Neural cell (in vitro differentiated cells): ENCODE measurements around the gene ADAMTS17.
A peak's percentile ranks its signal among the peaks of the same experiment; 100 is the strongest.

Source experiments
- EP300 ChIP-seq: fragments of 450-650 bp; conservative IDR thresholded peaks from 2 replicates; pipeline ENCODE4 v1.6.1; 2014; ENCODE audit warnings: antibody characterized with exemption, mild to moderate bottlenecking, moderate library complexity; ENCODE audit not compliant: poor library complexity, severe bottlenecking
- EZH2 ChIP-seq: fragments of 200-600, 300-800 bp; shearing (Covaris generic), sonication (generic); IDR thresholded peaks from 2 replicates; pipeline ENCODE4 v1.6.1; 2014; ENCODE audit warnings: antibody characterized with exemption, low read length, borderline replicate concordance, mild to moderate bottlenecking; ENCODE audit not compliant: insufficient read depth, poor library complexity, severe bottlenecking
- POLR2AphosphoS5 ChIP-seq: IDR thresholded peaks from 2 replicates; pipeline ENCODE4 v1.6.1; 2012
- RAD21 ChIP-seq: fragments of 450-650 bp; conservative IDR thresholded peaks from 2 replicates; pipeline ENCODE4 v1.6.1; 2014; ENCODE audit warnings: antibody characterized with exemption, mild to moderate bottlenecking, moderate library complexity
- SMC3 ChIP-seq: fragments of 450-650 bp; conservative IDR thresholded peaks from 2 replicates; pipeline ENCODE4 v1.6.1; 2014; ENCODE audit warnings: antibody characterized with exemption, mild to moderate bottlenecking, moderate library complexity; ENCODE audit not compliant: poor library complexity
- TAF1 ChIP-seq: IDR thresholded peaks from 2 replicates; pipeline ENCODE4 v1.6.1; 2012; ENCODE audit warnings: low read depth
- TF ChIP-seq, protein P1 (sequence below): fragments of 450-650 bp; IDR thresholded peaks from 2 replicates; pipeline ENCODE4 v1.5.1; 2014; ENCODE audit warnings: antibody characterized with exemption, mild to moderate bottlenecking, moderate library complexity; ENCODE audit not compliant: poor library complexity, severe bottlenecking
- TF ChIP-seq, protein P2 (sequence below): IDR thresholded peaks from 2 replicates; pipeline ENCODE4 v1.6.1; 2012; ENCODE audit warnings: borderline replicate concordance

DNA sequence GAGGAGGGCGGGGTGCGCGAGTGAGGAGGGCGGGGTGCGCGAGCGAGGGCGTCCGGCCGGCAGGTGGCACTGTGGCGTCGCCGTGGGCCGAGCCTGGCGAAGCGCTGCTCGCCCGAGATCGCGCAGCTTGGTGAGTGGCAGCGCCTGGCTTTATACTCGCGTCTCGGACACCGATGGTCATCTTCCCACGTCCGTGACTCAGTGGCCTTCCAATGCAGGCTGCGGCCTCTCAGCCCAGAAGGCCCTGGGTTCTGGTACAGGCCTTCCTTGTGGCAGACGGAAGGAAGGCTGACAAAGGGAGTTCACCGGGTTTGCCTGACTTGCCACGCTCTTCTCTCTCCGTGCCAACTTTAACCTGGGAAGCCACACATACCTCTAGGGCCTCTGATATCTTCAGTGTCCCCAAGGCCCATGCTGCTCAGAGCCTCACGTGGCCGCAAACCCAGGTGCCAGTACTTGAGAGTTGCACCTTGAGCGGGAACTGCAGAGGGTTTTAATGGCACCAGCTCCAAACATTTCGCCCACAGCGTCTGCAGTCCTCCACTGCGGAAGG is 413.3 kb downstream of the ADAMTS17 start:
- TF ChIP-seq, protein P1, sequence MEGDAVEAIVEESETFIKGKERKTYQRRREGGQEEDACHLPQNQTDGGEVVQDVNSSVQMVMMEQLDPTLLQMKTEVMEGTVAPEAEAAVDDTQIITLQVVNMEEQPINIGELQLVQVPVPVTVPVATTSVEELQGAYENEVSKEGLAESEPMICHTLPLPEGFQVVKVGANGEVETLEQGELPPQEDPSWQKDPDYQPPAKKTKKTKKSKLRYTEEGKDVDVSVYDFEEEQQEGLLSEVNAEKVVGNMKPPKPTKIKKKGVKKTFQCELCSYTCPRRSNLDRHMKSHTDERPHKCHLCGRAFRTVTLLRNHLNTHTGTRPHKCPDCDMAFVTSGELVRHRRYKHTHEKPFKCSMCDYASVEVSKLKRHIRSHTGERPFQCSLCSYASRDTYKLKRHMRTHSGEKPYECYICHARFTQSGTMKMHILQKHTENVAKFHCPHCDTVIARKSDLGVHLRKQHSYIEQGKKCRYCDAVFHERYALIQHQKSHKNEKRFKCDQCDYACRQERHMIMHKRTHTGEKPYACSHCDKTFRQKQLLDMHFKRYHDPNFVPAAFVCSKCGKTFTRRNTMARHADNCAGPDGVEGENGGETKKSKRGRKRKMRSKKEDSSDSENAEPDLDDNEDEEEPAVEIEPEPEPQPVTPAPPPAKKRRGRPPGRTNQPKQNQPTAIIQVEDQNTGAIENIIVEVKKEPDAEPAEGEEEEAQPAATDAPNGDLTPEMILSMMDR, result peak; percentile 86
- TF ChIP-seq EP300 (no peak), POLR2AphosphoS5 (peak; percentile 31), RAD21 (peak; percentile 82), SMC3 (peak; percentile 81), TAF1 (no peak), EZH2 (no peak)
- TF ChIP-seq, protein P2, sequence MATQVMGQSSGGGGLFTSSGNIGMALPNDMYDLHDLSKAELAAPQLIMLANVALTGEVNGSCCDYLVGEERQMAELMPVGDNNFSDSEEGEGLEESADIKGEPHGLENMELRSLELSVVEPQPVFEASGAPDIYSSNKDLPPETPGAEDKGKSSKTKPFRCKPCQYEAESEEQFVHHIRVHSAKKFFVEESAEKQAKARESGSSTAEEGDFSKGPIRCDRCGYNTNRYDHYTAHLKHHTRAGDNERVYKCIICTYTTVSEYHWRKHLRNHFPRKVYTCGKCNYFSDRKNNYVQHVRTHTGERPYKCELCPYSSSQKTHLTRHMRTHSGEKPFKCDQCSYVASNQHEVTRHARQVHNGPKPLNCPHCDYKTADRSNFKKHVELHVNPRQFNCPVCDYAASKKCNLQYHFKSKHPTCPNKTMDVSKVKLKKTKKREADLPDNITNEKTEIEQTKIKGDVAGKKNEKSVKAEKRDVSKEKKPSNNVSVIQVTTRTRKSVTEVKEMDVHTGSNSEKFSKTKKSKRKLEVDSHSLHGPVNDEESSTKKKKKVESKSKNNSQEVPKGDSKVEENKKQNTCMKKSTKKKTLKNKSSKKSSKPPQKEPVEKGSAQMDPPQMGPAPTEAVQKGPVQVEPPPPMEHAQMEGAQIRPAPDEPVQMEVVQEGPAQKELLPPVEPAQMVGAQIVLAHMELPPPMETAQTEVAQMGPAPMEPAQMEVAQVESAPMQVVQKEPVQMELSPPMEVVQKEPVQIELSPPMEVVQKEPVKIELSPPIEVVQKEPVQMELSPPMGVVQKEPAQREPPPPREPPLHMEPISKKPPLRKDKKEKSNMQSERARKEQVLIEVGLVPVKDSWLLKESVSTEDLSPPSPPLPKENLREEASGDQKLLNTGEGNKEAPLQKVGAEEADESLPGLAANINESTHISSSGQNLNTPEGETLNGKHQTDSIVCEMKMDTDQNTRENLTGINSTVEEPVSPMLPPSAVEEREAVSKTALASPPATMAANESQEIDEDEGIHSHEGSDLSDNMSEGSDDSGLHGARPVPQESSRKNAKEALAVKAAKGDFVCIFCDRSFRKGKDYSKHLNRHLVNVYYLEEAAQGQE, result no peak
